ENCODE results near the gene NPTX1. TPM values are rescaled to one million over a fixed set of nuclear protein-coding genes. Genes with fewer than 3 reads are reported as not detected.

NPTX1 gene
- total RNA-seq, 8 experiments from 2014 or later = 0.61 to 2.9 (median 0.96) TPM

- ATAC-seq (replicated peaks in 6 of 8) = peak in 4 of 8 experiments; percentile 6 to 59 (median 32)
- Histone ChIP-seq H3K4me1 (replicated peaks in 1 of 2) (peaks cover 35 to 45% of the 10 kb centered on the region in 2 donors), H3K27ac (peak overlapping the region in 1 of 2 donors; percentile 19), H3K4me3 (no peak overlapping the region)
- in situ Hi-C loops (cut with MboI; ENCODE audit: low pct_unique_long_range_greater_than_20kb in 2 of 9, low sequenced_read_pairs in 9 of 9, unreplicated experiment in 9 of 9) = no loop called here
- 81 to 100% methylated on average over 1 to 12 of the region's 22 CpGs; no CpG with 5 or more reads in 8 of the 10 experiments for WGBS, 10 experiments
Observed at GRCh38 chr17:80499961-80500665, 23.7 kb upstream of the NPTX1 start.

- H3K27ac ChIP-seq = no peak overlapping the region
- H3K4me3 ChIP-seq = no peak overlapping the region
- in situ Hi-C loops (cut with MboI; ENCODE audit: low pct_unique_long_range_greater_than_20kb in 2 of 9, low sequenced_read_pairs in 9 of 9, unreplicated experiment in 9 of 9) = no loop called here
- peaks cover 32 to 40% of the 10 kb centered on the region in 2 donors for H3K4me1 ChIP-seq (replicated peaks in 1 of 2)
- no peak for ATAC-seq (replicated peaks in 6 of 8)
- 50 to 100% (median 80%) methylated on average over 1 to 2 of the region's 9 CpGs; no CpG with 5 or more reads in 3 of the 10 experiments for WGBS, 10 experiments
Observed at GRCh38 chr17:80499560-80499959, 23.2 kb upstream of the NPTX1 start.

- H3K4me1 ChIP-seq (replicated peaks in 1 of 2) = peaks cover 32 to 40% of the 10 kb centered on the region in 2 donors
- WGBS, 10 experiments = 80 to 100% (median 96%) methylated on average over 1 to 3 of the region's 11 CpGs; no CpG with 5 or more reads in 7 of the 10 experiments
- no peak overlapping the region for H3K4me3 ChIP-seq
- in situ Hi-C loops (cut with MboI; ENCODE audit: low pct_unique_long_range_greater_than_20kb in 2 of 9, low sequenced_read_pairs in 9 of 9, unreplicated experiment in 9 of 9) = no loop called here
- H3K27ac ChIP-seq = peak overlapping the region; percentile 35 to 78
- ATAC-seq (replicated peaks in 6 of 8) = no peak
Observed at GRCh38 chr17:80498920-80499410, 22.6 kb upstream of the NPTX1 start.

GRCh38 chr17:80498242-80498919 is 22.0 kb upstream of the NPTX1 start:
- ATAC-seq (replicated peaks in 6 of 8) = peak; percentile 22 to 86 (median 78)
- Histone ChIP-seq H3K27ac (peak overlapping the region; percentile 35 to 78), H3K4me1 (replicated peaks in 1 of 2) (peaks cover 35 to 45% of the 10 kb centered on the region in 2 donors), H3K4me3 (no peak overlapping the region)
- WGBS, 10 experiments = 0 to 63% (median 10%) methylated on average over 2 to 18 of the region's 30 CpGs; no CpG with 5 or more reads in 2 of the 10 experiments
- in situ Hi-C loops (cut with MboI; ENCODE audit: low pct_unique_long_range_greater_than_20kb in 2 of 9, low sequenced_read_pairs in 9 of 9, unreplicated experiment in 9 of 9) = no loop called here

GRCh38 chr17:80497726-80498241 is 21.4 kb upstream of the NPTX1 start:
- 30 to 100% (median 56%) methylated on average over 1 to 9 of the region's 10 CpGs; no CpG with 5 or more reads in 5 of the 10 experiments for WGBS, 10 experiments
- H3K4me3 ChIP-seq = no peak overlapping the region
- H3K4me1 ChIP-seq (replicated peaks in 1 of 2) = peaks cover 41 to 51% of the 10 kb centered on the region in 2 donors
- no peak for ATAC-seq (replicated peaks in 6 of 8)
- peak overlapping the region in 1 of 2 donors; percentile 78 for H3K27ac ChIP-seq
- in situ Hi-C loops (cut with MboI; ENCODE audit: low pct_unique_long_range_greater_than_20kb in 2 of 9, low sequenced_read_pairs in 9 of 9, unreplicated experiment in 9 of 9) = no loop called here

GRCh38 chr17:80494547-80494946 is 18.1 kb upstream of the NPTX1 start:
- no peak for ATAC-seq (replicated peaks in 6 of 8)
- in situ Hi-C loops (cut with MboI; ENCODE audit: low pct_unique_long_range_greater_than_20kb in 2 of 9, low sequenced_read_pairs in 9 of 9, unreplicated experiment in 9 of 9) = no loop called here
- 38 to 100% (median 80%) methylated on average over 1 to 2 of the region's 7 CpGs; no CpG with 5 or more reads in 5 of the 10 experiments for WGBS, 10 experiments
- no peak overlapping the region for H3K4me3 ChIP-seq
- no peak overlapping the region for H3K27ac ChIP-seq
- peaks cover 41 to 46% of the 10 kb centered on the region in 2 donors for H3K4me1 ChIP-seq (replicated peaks in 1 of 2)

- 20 to 60% (median 49%) methylated on average over 1 to 3 of the region's 21 CpGs; no CpG with 5 or more reads in 7 of the 10 experiments for WGBS, 10 experiments
- H3K27ac ChIP-seq = peak overlapping the region; percentile 58 to 64
- peaks cover 25 to 29% of the 10 kb centered on the region in 2 donors for H3K4me1 ChIP-seq (replicated peaks in 1 of 2)
- no peak overlapping the region for H3K4me3 ChIP-seq
- in situ Hi-C loops (cut with MboI; ENCODE audit: low pct_unique_long_range_greater_than_20kb in 2 of 9, low sequenced_read_pairs in 9 of 9, unreplicated experiment in 9 of 9) = no loop called here
- ATAC-seq (replicated peaks in 6 of 8) = peak in 1 of 8 experiments; percentile 0
Observed at GRCh38 chr17:80492343-80493136, 16.1 kb upstream of the NPTX1 start.

GRCh38 chr17:80491478-80492342 is 15.3 kb upstream of the NPTX1 start:
- Histone ChIP-seq H3K4me1 (replicated peaks in 1 of 2) (peaks cover 30 to 33% of the 10 kb centered on the region in 2 donors), H3K27ac (peak overlapping the region; percentile 22 to 74), H3K4me3 (no peak overlapping the region)
- WGBS, 10 experiments = 0 to 8% (median 0%) methylated on average over 1 to 5 of the region's 21 CpGs; no CpG with 5 or more reads in 7 of the 10 experiments
- ATAC-seq (replicated peaks in 6 of 8) = peak in 6 of 8 experiments; percentile 72 to 89 (median 85)
- in situ Hi-C loops (cut with MboI; ENCODE audit: low pct_unique_long_range_greater_than_20kb in 2 of 9, low sequenced_read_pairs in 9 of 9, unreplicated experiment in 9 of 9) = no loop called here

GRCh38 chr17:80487511-80487910 is 11.1 kb upstream of the NPTX1 start:
- no peak overlapping the region for H3K27ac ChIP-seq
- in situ Hi-C loops (cut with MboI; ENCODE audit: low pct_unique_long_range_greater_than_20kb in 2 of 9, low sequenced_read_pairs in 9 of 9, unreplicated experiment in 9 of 9) = no loop called here

GRCh38 chr17:80486692-80487091 is 10.3 kb upstream of the NPTX1 start:
- 30 to 60% (median 40%) methylated on average over 1 to 6 of the region's 17 CpGs; no CpG with 5 or more reads in 7 of the 10 experiments for WGBS, 10 experiments
- ATAC-seq (replicated peaks in 6 of 8) = peak in 5 of 8 experiments; percentile 48 to 66 (median 50)
- in situ Hi-C loops (cut with MboI; ENCODE audit: low pct_unique_long_range_greater_than_20kb in 2 of 9, low sequenced_read_pairs in 9 of 9, unreplicated experiment in 9 of 9) = no loop called here
- no peak overlapping the region for H3K4me3 ChIP-seq
- H3K27ac ChIP-seq = no peak overlapping the region
- peaks cover 25 to 29% of the 10 kb centered on the region in 2 donors for H3K4me1 ChIP-seq (replicated peaks in 1 of 2)

More at GRCh38 chr17:80487511-80487910, 11.1 kb upstream of the NPTX1 start:
- 32 to 80% (median 54%) methylated on average over 1 to 4 of the region's 7 CpGs; no CpG with 5 or more reads in 7 of the 10 experiments for WGBS, 10 experiments
- ATAC-seq (replicated peaks in 6 of 8) = no peak
- Histone ChIP-seq H3K4me3 (no peak overlapping the region), H3K4me1 (replicated peaks in 1 of 2) (peaks cover 28 to 30% of the 10 kb centered on the region in 2 donors)

GRCh38 chr17:80485846-80486245 is 9.4 kb upstream of the NPTX1 start:
- Histone ChIP-seq H3K27ac (no peak overlapping the region), H3K4me3 (no peak overlapping the region), H3K4me1 (replicated peaks in 1 of 2) (peaks cover 16 to 26% of the 10 kb centered on the region in 2 donors)
- 33 to 100% (median 50%) methylated on average over 1 to 8 of the region's 10 CpGs; no CpG with 5 or more reads in 6 of the 10 experiments for WGBS, 10 experiments
- in situ Hi-C loops (cut with MboI; ENCODE audit: low pct_unique_long_range_greater_than_20kb in 2 of 9, low sequenced_read_pairs in 9 of 9, unreplicated experiment in 9 of 9) = no loop called here
- ATAC-seq (replicated peaks in 6 of 8) = peak in 6 of 8 experiments; percentile 17 to 67 (median 52)
